Liver (tissue), 9 donors: ENCODE measurements around the gene MRRF. TPM values are rescaled to one million over a fixed set of nuclear protein-coding genes. Genes with fewer than 3 reads are reported as not detected.

ENCODE experiments used
- DNase-seq: peaks from one replicate; pipeline ENCODE4 v3.0.0-alpha.2; 2017; ENCODE audit warnings: low spot score
- H3K27ac ChIP-seq, 2 donors: one replicate each; pipeline ENCODE4 v1.7.0; 2013; ENCODE audit warnings: inconsistent platforms in 2 of 2, low read length in 2 of 2, control low read depth in 1 of 2, low read depth in 1 of 2, mild to moderate bottlenecking in 1 of 2
- H3K27me3 ChIP-seq, 4 donors: one replicate each; pipeline versions ENCODE4 v1.6.1 to v1.7.0; 2013; ENCODE audit warnings: low read length in 3 of 4, inconsistent platforms in 1 of 4, mild to moderate bottlenecking in 1 of 4, moderate library complexity in 1 of 4; ENCODE audit not compliant: control insufficient read depth in 4 of 4, insufficient read depth in 4 of 4
- H3K36me3 ChIP-seq, 4 donors: one replicate each; pipeline versions ENCODE4 v1.6.1 to v1.7.0; 2013; ENCODE audit warnings: low read length in 3 of 4, mild to moderate bottlenecking in 3 of 4, low read depth in 1 of 4, moderate library complexity in 1 of 4; ENCODE audit not compliant: control insufficient read depth in 4 of 4, insufficient read depth in 3 of 4
- H3K4me1 ChIP-seq, 4 donors: one replicate each; pipeline versions ENCODE4 v1.6.1 to v1.7.0; 2013; ENCODE audit warnings: low read length in 3 of 4, mild to moderate bottlenecking in 3 of 4, moderate library complexity in 1 of 4; ENCODE audit not compliant: control insufficient read depth in 4 of 4, insufficient read depth in 4 of 4
- H3K4me3 ChIP-seq, 3 donors: one replicate each; pipeline versions ENCODE4 v1.6.1 to v1.7.0; 2013; ENCODE audit warnings: low read length in 3 of 3, control low read depth in 1 of 3, low read depth in 1 of 3, mild to moderate bottlenecking in 1 of 3
- H3K9ac ChIP-seq, 2 donors: one replicate each; pipeline ENCODE4 v1.7.0; 2013; ENCODE audit warnings: low read length in 2 of 2, mild to moderate bottlenecking in 2 of 2, moderate library complexity in 2 of 2, control low read depth in 1 of 2, low read depth in 1 of 2
- H3K9me3 ChIP-seq, 4 donors: one replicate each; pipeline versions ENCODE4 v1.6.1 to v1.7.0; 2013; ENCODE audit warnings: low read length in 3 of 4; ENCODE audit not compliant: control insufficient read depth in 4 of 4
- EGR1 ChIP-seq, 2 donors: IDR thresholded peaks; 2 replicates each; pipeline ENCODE4 v1.6.1; 2016 to 2018; ENCODE audit warnings: antibody characterized with exemption in 2 of 2, low read depth in 2 of 2
- FOXA1 ChIP-seq: IDR thresholded peaks from 2 replicates; pipeline ENCODE4 v1.6.1; 2016; ENCODE audit warnings: antibody characterized with exemption
- FOXA2 ChIP-seq: IDR thresholded peaks from 2 replicates; pipeline ENCODE4 v1.6.1; 2016; ENCODE audit warnings: antibody characterized with exemption
- GABPA ChIP-seq, 2 donors: IDR thresholded peaks in 1 of 2; conservative IDR thresholded peaks in 1 of 2; 2 replicates each; pipeline ENCODE4 v1.6.1; 2016; ENCODE audit warnings: antibody characterized with exemption in 2 of 2, mild to moderate bottlenecking in 1 of 2, moderate library complexity in 1 of 2
- HNF4A ChIP-seq, 2 donors: conservative IDR thresholded peaks; 2 replicates each; pipeline ENCODE4 v1.6.1; 2016; ENCODE audit warnings: antibody characterized with exemption in 2 of 2, mild to moderate bottlenecking in 2 of 2
- JUND ChIP-seq, 2 donors: IDR thresholded peaks; 2 replicates each; pipeline ENCODE4 v1.6.1; 2016; ENCODE audit warnings: antibody characterized with exemption in 2 of 2
- NR2F2 ChIP-seq: IDR thresholded peaks from 2 replicates; pipeline ENCODE4 v1.6.1; 2016; ENCODE audit warnings: antibody characterized with exemption
- RXRA ChIP-seq, 2 donors: IDR thresholded peaks; 2 replicates each; pipeline ENCODE4 v1.6.1; 2017 to 2018; ENCODE audit warnings: antibody characterized with exemption in 2 of 2, mild to moderate bottlenecking in 1 of 2
- SP1 ChIP-seq: IDR thresholded peaks from 2 replicates; pipeline ENCODE4 v1.6.1; 2018; ENCODE audit warnings: antibody characterized with exemption, mild to moderate bottlenecking
- TAF1 ChIP-seq: conservative IDR thresholded peaks from 2 replicates; pipeline ENCODE4 v1.6.1; 2016; ENCODE audit warnings: antibody characterized with exemption, mild to moderate bottlenecking
- WGBS: extraction: QIAGEN DNeasy Blood & Tissue Kit; methylation state at CpG from one replicate; pipeline ENCODE4 v1.1.7; 2013; 5-methylcytosine and 5-hydroxymethylcytosine counted together
- polyA plus RNA-seq, 2 donors: library from polyadenylated mRNA; stranded (reverse) in 1 of 2; unstranded in 1 of 2; fragments of 200-250 nt in 1 of 2; fragments of >200 nt in 1 of 2; fragmentation: Nextera tagmentation in 1 of 2; extraction: Ambion mirVana in 1 of 2; gene quantifications; one replicate each; pipeline versions ENCODE4 v1.2.1 to v1.2.3, GENCODE V29; 2013 to 2015
- total RNA-seq, 2 donors: library from RNA; depleted of rRNA; stranded (reverse); fragments of >200 nt; gene quantifications; one replicate each; pipeline ENCODE4 v1.2.3, GENCODE V29; 2014
- TF ChIP-seq, protein P1 (sequence below): IDR thresholded peaks from 2 replicates; pipeline ENCODE4 v1.6.1; 2016; ENCODE audit warnings: antibody characterized with exemption
- TF ChIP-seq, protein P2 (sequence below): IDR thresholded peaks from 2 replicates; pipeline ENCODE4 v1.6.1; 2016; ENCODE audit warnings: antibody characterized with exemption
- TF ChIP-seq, protein P3 (sequence below): IDR thresholded peaks from 2 replicates; pipeline ENCODE4 v1.6.1; 2016; ENCODE audit warnings: antibody characterized with exemption
- TF ChIP-seq, protein P4 (sequence below): fragments of 150-350 bp; IDR thresholded peaks from 2 replicates; pipeline ENCODE4 v1.5.1; 2017; ENCODE audit warnings: improper control_type of control experiment, low read depth, low read length; ENCODE audit not compliant: missing input control
- donor health status: healthy.
- donor health status: healthy.
- donor health status: healthy.
- donor health status: healthy.
- donor health status: healthy.

Gene MRRF
- total and polyA plus RNA-seq, 4 donors: 15.4 to 30.9 (median 22.3) TPM

DNA sequence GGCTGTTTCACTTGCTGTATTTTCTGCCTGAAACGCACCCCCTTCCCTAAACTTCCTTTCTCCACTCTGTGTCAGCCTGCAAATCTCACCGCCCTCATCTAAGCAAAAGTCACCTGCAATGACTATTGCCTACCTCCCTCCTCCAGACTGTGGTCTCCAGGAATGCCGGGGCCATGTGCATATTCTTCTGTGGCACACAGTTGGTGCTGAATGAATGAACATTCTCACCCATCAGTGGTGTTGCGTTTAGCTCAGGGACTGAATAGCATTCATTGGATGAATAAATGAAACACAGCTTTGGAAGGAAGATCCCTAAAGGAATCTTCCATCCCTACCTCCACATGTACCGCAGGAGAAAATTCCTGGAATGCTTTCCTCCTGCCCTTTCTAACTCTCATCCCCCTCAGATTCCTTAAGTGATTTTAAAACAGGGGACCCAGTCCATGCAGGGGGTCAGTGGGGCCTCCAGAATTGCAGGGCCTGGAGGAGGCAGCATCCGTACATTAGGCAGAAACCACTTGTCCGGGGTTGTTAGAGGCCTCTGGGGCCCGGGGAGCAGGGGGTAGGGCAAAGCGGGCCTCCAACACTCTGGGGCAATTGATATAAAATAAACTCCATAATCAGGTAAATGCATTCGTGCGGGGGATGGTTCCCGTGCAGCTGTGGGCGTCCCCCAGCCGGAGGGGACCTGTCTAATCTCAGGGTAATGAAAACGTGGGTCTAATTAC, 77.8 kb downstream of the MRRF start:
- TF ChIP-seq EGR1 (IDR thresholded peaks at IDR 0.05; ENCODE audit: low read depth in 2 of 2) (no peak), NR2F2 (no peak)
- TF ChIP-seq, protein P1, sequence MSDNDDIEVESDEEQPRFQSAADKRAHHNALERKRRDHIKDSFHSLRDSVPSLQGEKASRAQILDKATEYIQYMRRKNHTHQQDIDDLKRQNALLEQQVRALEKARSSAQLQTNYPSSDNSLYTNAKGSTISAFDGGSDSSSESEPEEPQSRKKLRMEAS: no peak
- TF ChIP-seq, protein P2, sequence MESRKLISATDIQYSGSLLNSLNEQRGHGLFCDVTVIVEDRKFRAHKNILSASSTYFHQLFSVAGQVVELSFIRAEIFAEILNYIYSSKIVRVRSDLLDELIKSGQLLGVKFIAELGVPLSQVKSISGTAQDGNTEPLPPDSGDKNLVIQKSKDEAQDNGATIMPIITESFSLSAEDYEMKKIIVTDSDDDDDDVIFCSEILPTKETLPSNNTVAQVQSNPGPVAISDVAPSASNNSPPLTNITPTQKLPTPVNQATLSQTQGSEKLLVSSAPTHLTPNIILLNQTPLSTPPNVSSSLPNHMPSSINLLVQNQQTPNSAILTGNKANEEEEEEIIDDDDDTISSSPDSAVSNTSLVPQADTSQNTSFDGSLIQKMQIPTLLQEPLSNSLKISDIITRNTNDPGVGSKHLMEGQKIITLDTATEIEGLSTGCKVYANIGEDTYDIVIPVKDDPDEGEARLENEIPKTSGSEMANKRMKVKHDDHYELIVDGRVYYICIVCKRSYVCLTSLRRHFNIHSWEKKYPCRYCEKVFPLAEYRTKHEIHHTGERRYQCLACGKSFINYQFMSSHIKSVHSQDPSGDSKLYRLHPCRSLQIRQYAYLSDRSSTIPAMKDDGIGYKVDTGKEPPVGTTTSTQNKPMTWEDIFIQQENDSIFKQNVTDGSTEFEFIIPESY: no peak
- no peaks in the 10 kb centered on the region for H3K27me3 ChIP-seq
- WGBS: 91% methylated on average over 15 of the region's 15 CpGs
- no peaks in the 10 kb centered on the region for H3K36me3 ChIP-seq
- H3K9me3 ChIP-seq: no peaks in the 10 kb centered on the region
- H3K4me1 ChIP-seq: peaks cover 2 to 11% (median 7%) of the 10 kb centered on the region in 4 donors
- no peak overlapping the region for H3K9ac ChIP-seq
- no peak for DNase-seq
- H3K27ac ChIP-seq: no peak overlapping the region
- H3K4me3 ChIP-seq: no peak overlapping the region

DNA sequence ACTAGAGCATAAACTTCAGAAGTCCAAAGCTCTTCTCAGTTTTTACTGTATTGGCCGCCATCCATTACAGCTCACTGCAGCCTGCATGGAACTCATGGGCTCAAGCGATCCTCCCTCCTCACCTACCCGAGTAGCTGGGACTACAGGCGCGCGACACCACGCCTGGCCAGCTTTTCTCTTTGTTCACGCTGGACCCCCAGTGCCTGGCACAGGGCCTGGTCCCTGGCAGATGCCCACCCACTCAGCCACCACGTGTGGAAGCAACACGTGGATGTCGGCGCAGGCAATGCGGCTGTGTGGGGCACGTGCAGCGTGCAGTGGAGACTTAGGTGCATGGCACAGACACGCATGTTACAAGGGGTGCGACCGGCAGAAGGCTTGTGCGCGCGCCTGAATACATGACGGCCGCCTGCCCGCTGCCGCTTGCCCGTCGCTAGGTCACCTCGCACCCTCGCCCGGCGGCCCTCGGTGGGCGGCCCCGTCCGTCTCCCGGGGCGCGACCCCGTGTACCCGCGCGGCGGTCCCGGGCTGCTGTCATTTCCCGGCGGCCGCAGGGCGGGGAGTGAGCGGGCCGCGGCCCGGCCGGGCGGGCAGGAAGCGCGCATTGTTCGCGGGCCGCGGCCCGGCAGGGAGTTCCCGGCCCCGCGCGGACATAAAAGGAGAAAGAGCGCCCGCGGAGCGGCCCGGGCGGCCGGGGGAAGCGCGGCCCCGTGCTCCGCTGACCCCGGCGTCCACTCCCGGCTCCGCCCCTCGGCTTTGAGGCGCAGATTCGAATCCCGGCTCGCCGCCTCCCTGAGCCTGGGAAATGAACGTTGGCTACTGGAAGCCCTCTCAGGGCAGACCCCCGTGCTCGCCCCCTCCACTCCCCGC, 82.0 kb downstream of the MRRF start:
- Histone ChIP-seq H3K4me1 (peaks cover 3 to 12% (median 9%) of the 10 kb centered on the region in 4 donors), H3K9ac (peak overlapping the region; percentile 31 to 60), H3K4me3 (peak overlapping the region; percentile 50 to 61 (median 55)), H3K9me3 (no peaks in the 10 kb centered on the region), H3K27ac (no peak overlapping the region), H3K27me3 (no peaks in the 10 kb centered on the region), H3K36me3 (no peaks in the 10 kb centered on the region)
- 4% methylated on average over 90 of the region's 90 CpGs for WGBS
- DNase-seq: peak; percentile 54
- no peak for TF ChIP-seq EGR1 (IDR thresholded peaks at IDR 0.05; ENCODE audit: low read depth in 2 of 2)
- TF ChIP-seq HNF4A (conservative IDR thresholded peaks at IDR 0.05): no peak
- TF ChIP-seq NR2F2: no peak
- TF ChIP-seq, protein P1: peak; percentile 33

DNA sequence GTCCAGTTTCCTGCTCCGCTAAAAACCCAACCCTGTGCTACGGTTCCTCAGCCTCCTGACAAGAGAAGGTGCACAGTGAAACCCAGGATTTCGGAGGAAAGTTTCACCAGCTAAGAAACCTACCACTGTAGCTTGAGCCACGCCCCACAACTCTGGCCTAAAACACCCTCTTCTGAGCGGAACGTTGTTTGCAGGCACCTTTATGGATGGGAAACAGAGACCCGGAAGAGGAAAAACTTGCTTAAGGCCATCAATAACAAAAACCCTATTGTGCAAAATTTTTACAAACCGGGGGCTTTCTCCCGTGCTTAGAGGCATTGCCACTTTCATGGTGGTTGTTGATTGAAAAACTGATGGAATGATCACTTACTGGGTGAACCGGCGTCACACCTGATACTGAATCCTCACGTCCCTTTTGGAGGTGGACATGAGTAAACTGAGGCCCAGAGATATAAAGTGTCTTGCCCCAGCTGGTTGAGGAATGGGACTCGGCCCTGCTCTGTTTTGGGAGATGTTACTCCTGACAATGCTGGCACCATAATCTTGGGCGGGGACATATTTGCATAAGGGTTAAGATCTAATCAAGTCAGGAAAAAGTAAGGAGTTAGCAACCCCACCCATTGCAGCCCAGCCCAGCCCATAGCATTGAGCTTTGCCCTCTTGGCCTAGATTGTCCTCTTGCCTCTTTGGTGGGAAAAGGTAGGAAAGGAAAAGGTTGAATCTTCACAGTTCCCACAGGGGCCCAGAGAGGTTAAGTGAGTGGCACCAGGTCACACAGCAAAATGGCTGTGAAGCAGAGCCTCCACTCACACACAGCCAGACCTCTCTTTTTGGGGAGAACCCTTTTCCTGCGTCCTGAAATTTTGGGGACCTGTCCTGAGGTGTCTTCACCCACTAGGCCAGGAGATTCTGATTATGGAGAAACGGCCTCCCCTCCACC, 82.9 kb downstream of the MRRF start:
- Histone ChIP-seq H3K4me3 (peak overlapping the region in 2 of 3 donors; percentile 50 to 61), H3K27me3 (no peaks in the 10 kb centered on the region), H3K4me1 (peaks cover 3 to 12% (median 9%) of the 10 kb centered on the region in 4 donors), H3K36me3 (no peaks in the 10 kb centered on the region), H3K9ac (peak overlapping the region; percentile 31 to 60), H3K9me3 (no peaks in the 10 kb centered on the region), H3K27ac (no peak overlapping the region)
- 46% methylated on average over 16 of the region's 16 CpGs for WGBS
- DNase-seq: peak; percentile 57
- TF ChIP-seq HNF4A (conservative IDR thresholded peaks at IDR 0.05): no peak
- no peak for TF ChIP-seq GABPA (IDR thresholded peaks at IDR 0.05 in 1 of 2, conservative IDR thresholded peaks at IDR 0.05 in 1 of 2)
- TF ChIP-seq, protein P3, sequence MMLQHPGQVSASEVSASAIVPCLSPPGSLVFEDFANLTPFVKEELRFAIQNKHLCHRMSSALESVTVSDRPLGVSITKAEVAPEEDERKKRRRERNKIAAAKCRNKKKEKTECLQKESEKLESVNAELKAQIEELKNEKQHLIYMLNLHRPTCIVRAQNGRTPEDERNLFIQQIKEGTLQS: no peak
- TF ChIP-seq NR2F2: no peak
- TF ChIP-seq, protein P1: no peak
- TF ChIP-seq FOXA1: no peak
- TF ChIP-seq, protein P4, sequence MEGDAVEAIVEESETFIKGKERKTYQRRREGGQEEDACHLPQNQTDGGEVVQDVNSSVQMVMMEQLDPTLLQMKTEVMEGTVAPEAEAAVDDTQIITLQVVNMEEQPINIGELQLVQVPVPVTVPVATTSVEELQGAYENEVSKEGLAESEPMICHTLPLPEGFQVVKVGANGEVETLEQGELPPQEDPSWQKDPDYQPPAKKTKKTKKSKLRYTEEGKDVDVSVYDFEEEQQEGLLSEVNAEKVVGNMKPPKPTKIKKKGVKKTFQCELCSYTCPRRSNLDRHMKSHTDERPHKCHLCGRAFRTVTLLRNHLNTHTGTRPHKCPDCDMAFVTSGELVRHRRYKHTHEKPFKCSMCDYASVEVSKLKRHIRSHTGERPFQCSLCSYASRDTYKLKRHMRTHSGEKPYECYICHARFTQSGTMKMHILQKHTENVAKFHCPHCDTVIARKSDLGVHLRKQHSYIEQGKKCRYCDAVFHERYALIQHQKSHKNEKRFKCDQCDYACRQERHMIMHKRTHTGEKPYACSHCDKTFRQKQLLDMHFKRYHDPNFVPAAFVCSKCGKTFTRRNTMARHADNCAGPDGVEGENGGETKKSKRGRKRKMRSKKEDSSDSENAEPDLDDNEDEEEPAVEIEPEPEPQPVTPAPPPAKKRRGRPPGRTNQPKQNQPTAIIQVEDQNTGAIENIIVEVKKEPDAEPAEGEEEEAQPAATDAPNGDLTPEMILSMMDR: no peak
- no peak for TF ChIP-seq FOXA2
- TF ChIP-seq TAF1: no peak
- TF ChIP-seq, protein P2: no peak
- TF ChIP-seq JUND (IDR thresholded peaks at IDR 0.05): no peak
- TF ChIP-seq EGR1 (IDR thresholded peaks at IDR 0.05; ENCODE audit: low read depth in 2 of 2): no peak
- TF ChIP-seq SP1: no peak
- no peak for TF ChIP-seq RXRA (IDR thresholded peaks at IDR 0.05)
